ENCODE data around the gene LRRC8D. TPM values are rescaled to one million over a fixed set of nuclear protein-coding genes. Genes with fewer than 3 reads are reported as not detected.

The LRRC8D gene
- total and polyA plus RNA-seq, 9 of the 15 experiments (the other 6 are each of a cell fraction or from before 2014, with no cell fraction given), result 3.4 to 53.9 (median 15.9) TPM

- TF ChIP-seq L3MBTL2 (IDR thresholded peaks at IDR 0.05) (peak; percentile 80), FOXP4 (CRISPR knock-in tag; IDR thresholded peaks at IDR 0.05; ENCODE audit: borderline replicate concordance) (no peak), SREBF1 (IDR thresholded peaks at IDR 0.05; ENCODE audit: borderline replicate concordance, low read depth, low read length) (no peak), POLR3A (IDR thresholded peaks at IDR 0.05; ENCODE audit: borderline replicate concordance, extremely low read depth, insufficient read depth, insufficient read length) (no peak), IRF1 (CRISPR knock-in tag; IDR thresholded peaks at IDR 0.05; ENCODE audit: borderline replicate concordance) (no peak), TAF15 (IDR thresholded peaks at IDR 0.05; ENCODE audit: low read depth, low read length) (no peak), CCAR2 (IDR thresholded peaks at IDR 0.05; ENCODE audit: low read depth, low read length) (0 out of 2 replicates have a peak, but pooled peaks have one; percentile 43), HNRNPK (IDR thresholded peaks at IDR 0.05; ENCODE audit: low read depth, low read length, poor library complexity, severe bottlenecking) (no peak), CTBP1 (IDR thresholded peaks at IDR 0.05; ENCODE audit: borderline replicate concordance) (peak; percentile 87; the same call in 1 of the 2 replicates), HBP1 (CRISPR knock-in tag; IDR thresholded peaks at IDR 0.05) (0 out of 2 replicates have a peak, but pooled peaks have one; percentile 43), SREBF2 (CRISPR knock-in tag; IDR thresholded peaks at IDR 0.05) (no peak)
Measured at GRCh38 chr1:89896105-89896942, 75.5 kb downstream of the LRRC8D start (continued).
